GM23338 (cell line): ENCODE results near the gene EML1. TPM values are rescaled to one million over a fixed set of nuclear protein-coding genes. Genes with fewer than 3 reads are reported as not detected.
A peak's percentile ranks its signal among the peaks of the same experiment; 100 is the strongest.

Experiments used
- ATAC-seq: fragments of 200-7000 bp; cut with Tn5 transposase; 3 replicates; pipeline ENCODE4 v1.9.1; 2020
- DNase-seq: peaks from one replicate; pipeline ENCODE4 v3.0.0-alpha.2; 2015; ENCODE audit warnings: low spot score
- H2AFZ ChIP-seq: fragments of 200-600 bp; sonication (generic); 2 replicates; pipeline ENCODE4 v1.8.0; 2016; ENCODE audit warnings: antibody characterized with exemption, mild to moderate bottlenecking, moderate library complexity
- H3F3A ChIP-seq: fragments of 200-600 bp; sonication (generic); replicated peaks from 2 replicates; pipeline ENCODE4 v1.8.0; 2017; ENCODE audit warnings: antibody characterized with exemption, mixed run types, low read depth
- H3K27ac ChIP-seq: fragments of 200-600 bp; sonication (generic); 2 replicates; pipeline ENCODE4 v1.6.1; 2016; ENCODE audit warnings: low read depth
- H3K27me3 ChIP-seq: fragments of 200-600 bp; sonication (generic); 2 replicates; pipeline ENCODE4 v1.8.0; 2016; ENCODE audit warnings: mild to moderate bottlenecking, mixed run types, moderate library complexity; ENCODE audit not compliant: insufficient read depth
- H3K36me3 ChIP-seq: fragments of 200-600 bp; sonication (generic); 2 replicates; pipeline ENCODE4 v1.8.0; 2016; ENCODE audit warnings: mild to moderate bottlenecking; ENCODE audit not compliant: insufficient read depth
- H3K4me1 ChIP-seq: fragments of 200-600 bp; sonication (generic); 2 replicates; pipeline ENCODE4 v1.8.0; 2016; ENCODE audit warnings: mild to moderate bottlenecking, moderate library complexity; ENCODE audit not compliant: insufficient read depth
- H3K4me2 ChIP-seq: fragments of 200-600 bp; sonication (generic); 2 replicates; pipeline ENCODE4 v1.7.1; 2017; ENCODE audit warnings: mixed run types
- H3K4me3 ChIP-seq: fragments of 200-600 bp; sonication (generic); 2 replicates; pipeline ENCODE4 v1.6.1; 2016; ENCODE audit warnings: mixed run types
- H3K79me2 ChIP-seq: fragments of 200-600 bp; sonication (generic); replicated peaks from 2 replicates; pipeline ENCODE4 v1.8.0; 2017; ENCODE audit warnings: mild to moderate bottlenecking; ENCODE audit not compliant: insufficient read depth
- H3K9me2 ChIP-seq: fragments of 200-600 bp; sonication (generic); 2 replicates; pipeline ENCODE4 v1.8.0; 2017; ENCODE audit not compliant: insufficient read depth
- H4K20me1 ChIP-seq: fragments of 200-600 bp; sonication (generic); replicated peaks from 2 replicates; pipeline ENCODE4 v1.8.0; 2017; ENCODE audit warnings: mild to moderate bottlenecking; ENCODE audit not compliant: insufficient read depth
- H3K27ac Mint-ChIP-seq: 2 replicates; pipeline ENCODE4 v1.8.0; 2020; ENCODE audit warnings: inconsistent platforms, mild to moderate bottlenecking, moderate library complexity, mixed read lengths
- H3K27me3 Mint-ChIP-seq: 3 replicates; pipeline ENCODE4 v1.8.0; 2022; ENCODE audit warnings: low read depth, mild to moderate bottlenecking, moderate library complexity, mixed read lengths, inconsistent platforms; ENCODE audit not compliant: insufficient read depth, poor library complexity
- H3K36me3 Mint-ChIP-seq: 3 replicates; pipeline ENCODE4 v1.8.0; 2021; ENCODE audit warnings: low read depth, mild to moderate bottlenecking, inconsistent platforms, moderate library complexity, mixed read lengths
- H3K4me1 Mint-ChIP-seq: 3 replicates; pipeline ENCODE4 v1.8.0; 2020; ENCODE audit warnings: mild to moderate bottlenecking, inconsistent platforms, mixed read lengths
- H3K4me3 Mint-ChIP-seq: 3 replicates; pipeline ENCODE4 v1.8.0; 2021; ENCODE audit warnings: moderate library complexity, mild to moderate bottlenecking, inconsistent platforms, mixed read lengths
- H3K9me3 Mint-ChIP-seq: 3 replicates; pipeline ENCODE4 v1.8.0; 2020; ENCODE audit warnings: moderate library complexity, mild to moderate bottlenecking, inconsistent platforms, mixed read lengths
- CREB1 ChIP-seq: fragments of 250-450 bp; sonication (Bioruptor Pico); IDR thresholded peaks from 2 replicates; pipeline ENCODE4 v1.5.0; 2020; ENCODE audit warnings: low read depth, mild to moderate bottlenecking, moderate library complexity
- ETS1 ChIP-seq: IDR thresholded peaks from 2 replicates; pipeline ENCODE4 v1.6.1; 2016; ENCODE audit warnings: antibody characterized with exemption
- EZH2 ChIP-seq: fragments of 200-600 bp; sonication (generic); IDR thresholded peaks from one replicate; pipeline ENCODE4 v1.8.0; 2017; ENCODE audit warnings: antibody characterized with exemption, mild to moderate bottlenecking, low read depth; ENCODE audit not compliant: unreplicated experiment
- EZH2phosphoT487 ChIP-seq: fragments of 200-600 bp; sonication (generic); IDR thresholded peaks from one replicate; pipeline ENCODE4 v1.8.1; 2018; ENCODE audit warnings: antibody characterized with exemption; ENCODE audit not compliant: unreplicated experiment
- JUNB ChIP-seq: IDR thresholded peaks from one replicate; pipeline ENCODE4 v1.6.1; 2016; ENCODE audit warnings: antibody characterized with exemption; ENCODE audit not compliant: unreplicated experiment
- NANOG ChIP-seq: IDR thresholded peaks from 2 replicates; pipeline ENCODE4 v1.6.1; 2016; ENCODE audit warnings: antibody characterized with exemption, borderline replicate concordance
- POLR2AphosphoS5 ChIP-seq: IDR thresholded peaks from 2 replicates; pipeline ENCODE4 v1.6.1; 2016; ENCODE audit warnings: antibody characterized with exemption, low read depth
- REST ChIP-seq: IDR thresholded peaks from one replicate; pipeline ENCODE4 v1.6.1; 2018; ENCODE audit warnings: antibody characterized with exemption; ENCODE audit not compliant: unreplicated experiment
- STAT1 ChIP-seq: IDR thresholded peaks from one replicate; pipeline ENCODE4 v1.6.1; 2016; ENCODE audit warnings: antibody characterized with exemption; ENCODE audit not compliant: unreplicated experiment
- ZNF114 ChIP-seq: fragments of 250-450 bp; sonication (Bioruptor Pico); IDR thresholded peaks from 2 replicates; pipeline ENCODE4 v1.5.0; 2020; ENCODE audit warnings: mild to moderate bottlenecking, moderate library complexity
- ZNF331 ChIP-seq: fragments of 250-450 bp; sonication (Bioruptor Pico); IDR thresholded peaks from 2 replicates; pipeline ENCODE4 v1.5.0; 2020; ENCODE audit warnings: low read depth, mild to moderate bottlenecking, moderate library complexity
- polyA plus RNA-seq: library from polyadenylated mRNA; unstranded; fragments of >200 nt; fragmentation: Nextera tagmentation; extraction: Ambion mirVana; gene quantifications from 2 replicates; pipeline ENCODE4 v1.2.1, GENCODE V29; 2016
- total RNA-seq: library from RNA; depleted of rRNA; stranded (reverse); fragments of >200 nt; shearing (Covaris generic); gene quantifications from 2 replicates; pipeline ENCODE4 v1.2.3, GENCODE V29; 2014
- TF ChIP-seq, protein P1 (sequence below): fragments of 250-450 bp; sonication (Bioruptor Pico); IDR thresholded peaks from 2 replicates; pipeline ENCODE4 v1.5.0; 2020; ENCODE audit warnings: mild to moderate bottlenecking, moderate library complexity
- TF ChIP-seq, protein P2 (sequence below), 2 experiments: fragments of 200-600 bp in 1 of 2; sonication (generic) in 1 of 2; conservative IDR thresholded peaks; 2 replicates each; pipeline versions ENCODE4 v1.5.1 to v1.6.1; 2016 to 2017; ENCODE audit warnings: antibody characterized with exemption in 2 of 2, low read depth in 2 of 2, mild to moderate bottlenecking in 2 of 2, moderate library complexity in 1 of 2

The EML1 gene
- total and polyA plus RNA-seq, 2 experiments from 2014 or later = 7.0 to 18.1 TPM

- peaks cover 6% of the 10 kb centered on the region for H3K27me3 Mint-ChIP-seq
- Histone ChIP-seq H3K9me2 (no peaks in the 10 kb centered on the region), H3K4me1 (peaks cover 13% of the 10 kb centered on the region), H3K27ac (no peak overlapping the region), H3K4me2 (peak overlapping the region; percentile 84), H3K36me3 (no peaks in the 10 kb centered on the region), H2AFZ (no peak overlapping the region), H3K4me3 (peak overlapping the region; percentile 58; the same call in 1 of the 2 replicates), H3K79me2 (peaks cover 13% of the 10 kb centered on the region), H3K27me3 (peaks cover 9% of the 10 kb centered on the region), H3F3A (0 out of 2 replicates have a peak, but pooled peaks cover 5% of the 10 kb centered on the region), H4K20me1 (no peaks in the 10 kb centered on the region)
- no peaks in the 10 kb centered on the region for H3K9me3 Mint-ChIP-seq
- TF ChIP-seq POLR2AphosphoS5 (no peak), CREB1 (CRISPR knock-in tag) (no peak), EZH2phosphoT487 (no peak), ZNF114 (CRISPR knock-in tag) (no peak), REST (no peak), ZNF331 (CRISPR knock-in tag) (no peak), JUNB (no peak), EZH2 (no peak), STAT1 (no peak), ETS1 (no peak), NANOG (no peak)
- TF ChIP-seq, protein P1, sequence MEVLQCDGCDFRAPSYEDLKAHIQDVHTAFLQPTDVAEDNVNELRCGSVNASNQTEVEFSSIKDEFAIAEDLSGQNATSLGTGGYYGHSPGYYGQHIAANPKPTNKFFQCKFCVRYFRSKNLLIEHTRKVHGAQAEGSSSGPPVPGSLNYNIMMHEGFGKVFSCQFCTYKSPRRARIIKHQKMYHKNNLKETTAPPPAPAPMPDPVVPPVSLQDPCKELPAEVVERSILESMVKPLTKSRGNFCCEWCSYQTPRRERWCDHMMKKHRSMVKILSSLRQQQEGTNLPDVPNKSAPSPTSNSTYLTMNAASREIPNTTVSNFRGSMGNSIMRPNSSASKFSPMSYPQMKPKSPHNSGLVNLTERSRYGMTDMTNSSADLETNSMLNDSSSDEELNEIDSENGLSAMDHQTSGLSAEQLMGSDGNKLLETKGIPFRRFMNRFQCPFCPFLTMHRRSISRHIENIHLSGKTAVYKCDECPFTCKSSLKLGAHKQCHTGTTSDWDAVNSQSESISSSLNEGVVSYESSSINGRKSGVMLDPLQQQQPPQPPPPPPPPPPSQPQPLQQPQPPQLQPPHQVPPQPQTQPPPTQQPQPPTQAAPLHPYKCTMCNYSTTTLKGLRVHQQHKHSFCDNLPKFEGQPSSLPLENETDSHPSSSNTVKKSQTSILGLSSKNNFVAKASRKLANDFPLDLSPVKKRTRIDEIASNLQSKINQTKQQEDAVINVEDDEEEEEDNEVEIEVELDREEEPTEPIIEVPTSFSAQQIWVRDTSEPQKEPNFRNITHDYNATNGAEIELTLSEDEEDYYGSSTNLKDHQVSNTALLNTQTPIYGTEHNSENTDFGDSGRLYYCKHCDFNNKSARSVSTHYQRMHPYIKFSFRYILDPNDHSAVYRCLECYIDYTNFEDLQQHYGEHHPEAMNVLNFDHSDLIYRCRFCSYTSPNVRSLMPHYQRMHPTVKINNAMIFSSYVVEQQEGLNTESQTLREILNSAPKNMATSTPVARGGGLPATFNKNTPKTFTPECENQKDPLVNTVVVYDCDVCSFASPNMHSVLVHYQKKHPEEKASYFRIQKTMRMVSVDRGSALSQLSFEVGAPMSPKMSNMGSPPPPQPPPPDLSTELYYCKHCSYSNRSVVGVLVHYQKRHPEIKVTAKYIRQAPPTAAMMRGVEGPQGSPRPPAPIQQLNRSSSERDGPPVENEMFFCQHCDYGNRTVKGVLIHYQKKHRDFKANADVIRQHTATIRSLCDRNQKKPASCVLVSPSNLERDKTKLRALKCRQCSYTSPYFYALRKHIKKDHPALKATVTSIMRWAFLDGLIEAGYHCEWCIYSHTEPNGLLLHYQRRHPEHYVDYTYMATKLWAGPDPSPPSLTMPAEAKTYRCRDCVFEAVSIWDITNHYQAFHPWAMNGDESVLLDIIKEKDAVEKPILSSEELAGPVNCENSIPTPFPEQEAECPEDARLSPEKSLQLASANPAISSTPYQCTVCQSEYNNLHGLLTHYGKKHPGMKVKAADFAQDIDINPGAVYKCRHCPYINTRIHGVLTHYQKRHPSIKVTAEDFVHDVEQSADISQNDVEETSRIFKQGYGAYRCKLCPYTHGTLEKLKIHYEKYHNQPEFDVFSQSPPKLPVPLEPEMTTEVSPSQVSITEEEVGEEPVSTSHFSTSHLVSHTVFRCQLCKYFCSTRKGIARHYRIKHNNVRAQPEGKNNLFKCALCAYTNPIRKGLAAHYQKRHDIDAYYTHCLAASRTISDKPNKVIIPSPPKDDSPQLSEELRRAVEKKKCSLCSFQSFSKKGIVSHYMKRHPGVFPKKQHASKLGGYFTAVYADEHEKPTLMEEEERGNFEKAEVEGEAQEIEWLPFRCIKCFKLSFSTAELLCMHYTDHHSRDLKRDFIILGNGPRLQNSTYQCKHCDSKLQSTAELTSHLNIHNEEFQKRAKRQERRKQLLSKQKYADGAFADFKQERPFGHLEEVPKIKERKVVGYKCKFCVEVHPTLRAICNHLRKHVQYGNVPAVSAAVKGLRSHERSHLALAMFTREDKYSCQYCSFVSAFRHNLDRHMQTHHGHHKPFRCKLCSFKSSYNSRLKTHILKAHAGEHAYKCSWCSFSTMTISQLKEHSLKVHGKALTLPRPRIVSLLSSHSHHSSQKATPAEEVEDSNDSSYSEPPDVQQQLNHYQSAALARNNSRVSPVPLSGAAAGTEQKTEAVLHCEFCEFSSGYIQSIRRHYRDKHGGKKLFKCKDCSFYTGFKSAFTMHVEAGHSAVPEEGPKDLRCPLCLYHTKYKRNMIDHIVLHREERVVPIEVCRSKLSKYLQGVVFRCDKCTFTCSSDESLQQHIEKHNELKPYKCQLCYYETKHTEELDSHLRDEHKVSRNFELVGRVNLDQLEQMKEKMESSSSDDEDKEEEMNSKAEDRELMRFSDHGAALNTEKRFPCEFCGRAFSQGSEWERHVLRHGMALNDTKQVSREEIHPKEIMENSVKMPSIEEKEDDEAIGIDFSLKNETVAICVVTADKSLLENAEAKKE = no peak
- TF ChIP-seq, protein P2, sequence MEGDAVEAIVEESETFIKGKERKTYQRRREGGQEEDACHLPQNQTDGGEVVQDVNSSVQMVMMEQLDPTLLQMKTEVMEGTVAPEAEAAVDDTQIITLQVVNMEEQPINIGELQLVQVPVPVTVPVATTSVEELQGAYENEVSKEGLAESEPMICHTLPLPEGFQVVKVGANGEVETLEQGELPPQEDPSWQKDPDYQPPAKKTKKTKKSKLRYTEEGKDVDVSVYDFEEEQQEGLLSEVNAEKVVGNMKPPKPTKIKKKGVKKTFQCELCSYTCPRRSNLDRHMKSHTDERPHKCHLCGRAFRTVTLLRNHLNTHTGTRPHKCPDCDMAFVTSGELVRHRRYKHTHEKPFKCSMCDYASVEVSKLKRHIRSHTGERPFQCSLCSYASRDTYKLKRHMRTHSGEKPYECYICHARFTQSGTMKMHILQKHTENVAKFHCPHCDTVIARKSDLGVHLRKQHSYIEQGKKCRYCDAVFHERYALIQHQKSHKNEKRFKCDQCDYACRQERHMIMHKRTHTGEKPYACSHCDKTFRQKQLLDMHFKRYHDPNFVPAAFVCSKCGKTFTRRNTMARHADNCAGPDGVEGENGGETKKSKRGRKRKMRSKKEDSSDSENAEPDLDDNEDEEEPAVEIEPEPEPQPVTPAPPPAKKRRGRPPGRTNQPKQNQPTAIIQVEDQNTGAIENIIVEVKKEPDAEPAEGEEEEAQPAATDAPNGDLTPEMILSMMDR (conservative IDR thresholded peaks at IDR 0.05; ENCODE audit: low read depth in 2 of 2) = no peak
- peaks cover 25% of the 10 kb centered on the region for H3K4me1 Mint-ChIP-seq
- no peak for DNase-seq
- H3K27ac Mint-ChIP-seq = no peak overlapping the region
- H3K36me3 Mint-ChIP-seq = no peaks in the 10 kb centered on the region
- no peak for ATAC-seq
- peak overlapping the region; percentile 71 for H3K4me3 Mint-ChIP-seq
Measured at GRCh38 chr14:99792210-99792535, 1.0 kb upstream of the EML1 start.
